ENCODE measurements around the gene MLLT10. TPM values are rescaled to one million over a fixed set of nuclear protein-coding genes. Genes with fewer than 3 reads are reported as not detected.

MLLT10 gene
- total and polyA plus RNA-seq, 2 of the 8 experiments (the other 6 are each of a cell fraction or from before 2014, with no cell fraction given), result 53.1 to 62.1 TPM

GRCh38 chr10:21530168-21530567 lies 3.9 kb upstream of the MLLT10 start (continued):
- TF ChIP-seq, protein P1, sequence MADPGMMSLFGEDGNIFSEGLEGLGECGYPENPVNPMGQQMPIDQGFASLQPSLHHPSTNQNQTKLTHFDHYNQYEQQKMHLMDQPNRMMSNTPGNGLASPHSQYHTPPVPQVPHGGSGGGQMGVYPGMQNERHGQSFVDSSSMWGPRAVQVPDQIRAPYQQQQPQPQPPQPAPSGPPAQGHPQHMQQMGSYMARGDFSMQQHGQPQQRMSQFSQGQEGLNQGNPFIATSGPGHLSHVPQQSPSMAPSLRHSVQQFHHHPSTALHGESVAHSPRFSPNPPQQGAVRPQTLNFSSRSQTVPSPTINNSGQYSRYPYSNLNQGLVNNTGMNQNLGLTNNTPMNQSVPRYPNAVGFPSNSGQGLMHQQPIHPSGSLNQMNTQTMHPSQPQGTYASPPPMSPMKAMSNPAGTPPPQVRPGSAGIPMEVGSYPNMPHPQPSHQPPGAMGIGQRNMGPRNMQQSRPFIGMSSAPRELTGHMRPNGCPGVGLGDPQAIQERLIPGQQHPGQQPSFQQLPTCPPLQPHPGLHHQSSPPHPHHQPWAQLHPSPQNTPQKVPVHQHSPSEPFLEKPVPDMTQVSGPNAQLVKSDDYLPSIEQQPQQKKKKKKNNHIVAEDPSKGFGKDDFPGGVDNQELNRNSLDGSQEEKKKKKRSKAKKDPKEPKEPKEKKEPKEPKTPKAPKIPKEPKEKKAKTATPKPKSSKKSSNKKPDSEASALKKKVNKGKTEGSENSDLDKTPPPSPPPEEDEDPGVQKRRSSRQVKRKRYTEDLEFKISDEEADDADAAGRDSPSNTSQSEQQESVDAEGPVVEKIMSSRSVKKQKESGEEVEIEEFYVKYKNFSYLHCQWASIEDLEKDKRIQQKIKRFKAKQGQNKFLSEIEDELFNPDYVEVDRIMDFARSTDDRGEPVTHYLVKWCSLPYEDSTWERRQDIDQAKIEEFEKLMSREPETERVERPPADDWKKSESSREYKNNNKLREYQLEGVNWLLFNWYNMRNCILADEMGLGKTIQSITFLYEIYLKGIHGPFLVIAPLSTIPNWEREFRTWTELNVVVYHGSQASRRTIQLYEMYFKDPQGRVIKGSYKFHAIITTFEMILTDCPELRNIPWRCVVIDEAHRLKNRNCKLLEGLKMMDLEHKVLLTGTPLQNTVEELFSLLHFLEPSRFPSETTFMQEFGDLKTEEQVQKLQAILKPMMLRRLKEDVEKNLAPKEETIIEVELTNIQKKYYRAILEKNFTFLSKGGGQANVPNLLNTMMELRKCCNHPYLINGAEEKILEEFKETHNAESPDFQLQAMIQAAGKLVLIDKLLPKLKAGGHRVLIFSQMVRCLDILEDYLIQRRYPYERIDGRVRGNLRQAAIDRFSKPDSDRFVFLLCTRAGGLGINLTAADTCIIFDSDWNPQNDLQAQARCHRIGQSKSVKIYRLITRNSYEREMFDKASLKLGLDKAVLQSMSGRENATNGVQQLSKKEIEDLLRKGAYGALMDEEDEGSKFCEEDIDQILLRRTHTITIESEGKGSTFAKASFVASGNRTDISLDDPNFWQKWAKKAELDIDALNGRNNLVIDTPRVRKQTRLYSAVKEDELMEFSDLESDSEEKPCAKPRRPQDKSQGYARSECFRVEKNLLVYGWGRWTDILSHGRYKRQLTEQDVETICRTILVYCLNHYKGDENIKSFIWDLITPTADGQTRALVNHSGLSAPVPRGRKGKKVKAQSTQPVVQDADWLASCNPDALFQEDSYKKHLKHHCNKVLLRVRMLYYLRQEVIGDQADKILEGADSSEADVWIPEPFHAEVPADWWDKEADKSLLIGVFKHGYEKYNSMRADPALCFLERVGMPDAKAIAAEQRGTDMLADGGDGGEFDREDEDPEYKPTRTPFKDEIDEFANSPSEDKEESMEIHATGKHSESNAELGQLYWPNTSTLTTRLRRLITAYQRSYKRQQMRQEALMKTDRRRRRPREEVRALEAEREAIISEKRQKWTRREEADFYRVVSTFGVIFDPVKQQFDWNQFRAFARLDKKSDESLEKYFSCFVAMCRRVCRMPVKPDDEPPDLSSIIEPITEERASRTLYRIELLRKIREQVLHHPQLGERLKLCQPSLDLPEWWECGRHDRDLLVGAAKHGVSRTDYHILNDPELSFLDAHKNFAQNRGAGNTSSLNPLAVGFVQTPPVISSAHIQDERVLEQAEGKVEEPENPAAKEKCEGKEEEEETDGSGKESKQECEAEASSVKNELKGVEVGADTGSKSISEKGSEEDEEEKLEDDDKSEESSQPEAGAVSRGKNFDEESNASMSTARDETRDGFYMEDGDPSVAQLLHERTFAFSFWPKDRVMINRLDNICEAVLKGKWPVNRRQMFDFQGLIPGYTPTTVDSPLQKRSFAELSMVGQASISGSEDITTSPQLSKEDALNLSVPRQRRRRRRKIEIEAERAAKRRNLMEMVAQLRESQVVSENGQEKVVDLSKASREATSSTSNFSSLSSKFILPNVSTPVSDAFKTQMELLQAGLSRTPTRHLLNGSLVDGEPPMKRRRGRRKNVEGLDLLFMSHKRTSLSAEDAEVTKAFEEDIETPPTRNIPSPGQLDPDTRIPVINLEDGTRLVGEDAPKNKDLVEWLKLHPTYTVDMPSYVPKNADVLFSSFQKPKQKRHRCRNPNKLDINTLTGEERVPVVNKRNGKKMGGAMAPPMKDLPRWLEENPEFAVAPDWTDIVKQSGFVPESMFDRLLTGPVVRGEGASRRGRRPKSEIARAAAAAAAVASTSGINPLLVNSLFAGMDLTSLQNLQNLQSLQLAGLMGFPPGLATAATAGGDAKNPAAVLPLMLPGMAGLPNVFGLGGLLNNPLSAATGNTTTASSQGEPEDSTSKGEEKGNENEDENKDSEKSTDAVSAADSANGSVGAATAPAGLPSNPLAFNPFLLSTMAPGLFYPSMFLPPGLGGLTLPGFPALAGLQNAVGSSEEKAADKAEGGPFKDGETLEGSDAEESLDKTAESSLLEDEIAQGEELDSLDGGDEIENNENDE (IDR thresholded peaks at IDR 0.05; ENCODE audit: insufficient replicate concordance, low read length), result no peak
- TF ChIP-seq TAF1 (IDR thresholded peaks at IDR 0.05; ENCODE audit: low read depth, low read length), result no peak
- TF ChIP-seq JUND (IDR thresholded peaks at IDR 0.05; ENCODE audit: low read length), result no peak
- TF ChIP-seq, protein P2, sequence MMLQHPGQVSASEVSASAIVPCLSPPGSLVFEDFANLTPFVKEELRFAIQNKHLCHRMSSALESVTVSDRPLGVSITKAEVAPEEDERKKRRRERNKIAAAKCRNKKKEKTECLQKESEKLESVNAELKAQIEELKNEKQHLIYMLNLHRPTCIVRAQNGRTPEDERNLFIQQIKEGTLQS (IDR thresholded peaks at IDR 0.05; ENCODE audit: insufficient read depth, low read depth, low read length), result no peak
- TF ChIP-seq SP2 (IDR thresholded peaks at IDR 0.05; ENCODE audit: low read length), result no peak
- TF ChIP-seq USF2 (IDR thresholded peaks at IDR 0.05; ENCODE audit: low read length), result no peak
- no peak for TF ChIP-seq NRF1 (IDR thresholded peaks at IDR 0.05; ENCODE audit: low read depth, low read length)
- no peak for TF ChIP-seq EP300 (IDR thresholded peaks at IDR 0.05; ENCODE audit: borderline replicate concordance in 1 of 2, low read depth in 2 of 2, low read length in 2 of 2)
- TF ChIP-seq ZNF274 (IDR thresholded peaks at IDR 0.05; ENCODE audit: borderline replicate concordance, extremely low read depth, low read length), result no peak
- TF ChIP-seq TCF12 (IDR thresholded peaks at IDR 0.05; ENCODE audit: low read depth, low read length), result no peak
- TF ChIP-seq SP4 (IDR thresholded peaks at IDR 0.05; ENCODE audit: low read length), result no peak
